H1 (cell line): Measurements from ENCODE around the gene RBM20. TPM values are rescaled to one million over a fixed set of nuclear protein-coding genes. Genes with fewer than 3 reads are reported as not detected.
A peak's percentile ranks its signal among the peaks of the same experiment; 100 is the strongest.

Source experiments
- CTCF ChIA-PET: fragments of 300-600 bp; sonication (Branson Sonifier 250); formaldehyde crosslinking; loops from one replicate; lab custom pipeline; 2021; ENCODE audit not compliant: partially characterized antibody; lab: Charles Lee
- POLR2A ChIA-PET: fragments of 300-600 bp; sonication (Branson Sonifier 250); formaldehyde crosslinking; loops from one replicate; lab custom pipeline; 2021; ENCODE audit warnings: inconsistent platforms; ENCODE audit not compliant: partially characterized antibody; lab: Charles Lee
- DNase-seq, 2 experiments: peaks; one replicate each; pipeline versions ENCODE4 v3.0.0 to v3.0.0-alpha.2; 2010 to 2022; ENCODE audit warnings: low spot score in 2 of 2, low read depth in 1 of 2, mixed read lengths in 1 of 2
- FAIRE-seq: peaks from 2 replicates; lab custom pipeline; 2011; peaks lifted over from hg19 to GRCh38; lab: Jason Lieb, UNC
- H2AFZ ChIP-seq: 2 replicates; pipeline ENCODE4 v1.8.1; 2012; ENCODE audit warnings: low read length, inconsistent platforms
- H2AK5ac ChIP-seq: 2 replicates; pipeline ENCODE4 v1.6.1; 2013; ENCODE audit warnings: low read depth, low read length
- H2BK120ac ChIP-seq: replicated peaks from 2 replicates; pipeline ENCODE3; 2013; ENCODE audit warnings: low read depth, low read length, inconsistent platforms
- H2BK12ac ChIP-seq: 2 replicates; pipeline ENCODE4 v1.6.1; 2013; ENCODE audit warnings: low read depth, low read length
- H2BK15ac ChIP-seq: 2 replicates; pipeline ENCODE4 v1.6.1; 2013; ENCODE audit warnings: low read length
- H2BK20ac ChIP-seq: 2 replicates; pipeline ENCODE4 v1.6.1; 2013; ENCODE audit warnings: low read length
- H2BK5ac ChIP-seq: 2 replicates; pipeline ENCODE4 v1.6.1; 2013; ENCODE audit warnings: low read depth, low read length
- H3K14ac ChIP-seq: 2 replicates; pipeline ENCODE4 v1.6.1; 2013; ENCODE audit warnings: inconsistent platforms; ENCODE audit not compliant: insufficient read length
- H3K18ac ChIP-seq: 2 replicates; pipeline ENCODE4 v1.6.1; 2013; ENCODE audit warnings: low read length; ENCODE audit errors: extremely low read depth
- H3K23ac ChIP-seq: 2 replicates; pipeline ENCODE4 v1.6.1; 2013; ENCODE audit warnings: inconsistent platforms; ENCODE audit not compliant: insufficient read length
- H3K23me2 ChIP-seq: 2 replicates; pipeline ENCODE4 v1.6.1; 2013; ENCODE audit warnings: low read depth, low read length
- H3K27ac ChIP-seq: 2 replicates; pipeline ENCODE4 v1.6.1; 2011; ENCODE audit warnings: low read depth, low read length, inconsistent platforms
- H3K27me3 ChIP-seq, 4 experiments: replicated peaks in 1 of 4; 1 replicate in 1 of 4; 2 replicates in 3 of 4; pipeline versions ENCODE4 v1.6.1 to v1.8.1; 2011 to 2013; ENCODE audit warnings: low read length in 3 of 4, mild to moderate bottlenecking in 3 of 4, inconsistent platforms in 2 of 4, mixed read lengths in 2 of 4, moderate library complexity in 1 of 4; ENCODE audit not compliant: control insufficient read depth in 3 of 4, insufficient read depth in 3 of 4; ENCODE audit errors: extremely low read depth in 1 of 4
- H3K36me3 ChIP-seq, 4 experiments: 2 replicates each; pipeline versions ENCODE4 v1.6.1 to v1.8.1; 2011 to 2013; ENCODE audit warnings: mild to moderate bottlenecking in 4 of 4, low read length in 3 of 4, moderate library complexity in 2 of 4, control low read depth in 1 of 4, inconsistent platforms in 1 of 4; ENCODE audit not compliant: insufficient read depth in 4 of 4, control insufficient read depth in 2 of 4
- H3K4ac ChIP-seq: replicated peaks from 2 replicates; pipeline ENCODE3; 2013; ENCODE audit warnings: low read length, low read depth, mixed read lengths, inconsistent platforms; ENCODE audit not compliant: insufficient read length
- H3K4me1 ChIP-seq, 4 experiments: replicated peaks in 1 of 4; 1 replicate in 1 of 4; 2 replicates in 3 of 4; pipeline versions ENCODE4 v1.6.1 to v1.8.1; 2011 to 2013; ENCODE audit warnings: low read length in 3 of 4, inconsistent platforms in 2 of 4, mixed read lengths in 1 of 4; ENCODE audit not compliant: insufficient read depth in 4 of 4, control insufficient read depth in 3 of 4
- H3K4me2 ChIP-seq, 2 experiments: 2 replicates each; pipeline versions ENCODE4 v1.6.1 to v1.8.1; 2011 to 2013; ENCODE audit warnings: low read depth in 2 of 2, low read length in 2 of 2, control low read depth in 1 of 2, inconsistent platforms in 1 of 2, mild to moderate bottlenecking in 1 of 2; ENCODE audit not compliant: insufficient read depth in 1 of 2
- H3K4me3 ChIP-seq, 4 experiments: fragments of 200-600, 300-600 bp in 1 of 4; sonication (generic), shearing (Covaris generic), sonication (Bioruptor Twin) in 1 of 4; 2 replicates each; pipeline versions ENCODE4 v1.5.1 to v1.8.1; 2011 to 2016; ENCODE audit warnings: low read length in 4 of 4, low read depth in 3 of 4, control low read depth in 2 of 4, inconsistent platforms in 2 of 4, mild to moderate bottlenecking in 2 of 4, mixed read lengths in 1 of 4, moderate library complexity in 1 of 4; ENCODE audit not compliant: insufficient read depth in 2 of 4; ENCODE audit errors: extremely low read depth in 1 of 4
- H3K56ac ChIP-seq: replicated peaks from 2 replicates; pipeline ENCODE3; 2013; ENCODE audit warnings: low read depth, mild to moderate bottlenecking, mixed read lengths, low read length, inconsistent platforms; ENCODE audit not compliant: insufficient read length
- H3K79me1 ChIP-seq: 2 replicates; pipeline ENCODE4 v1.6.1; 2013; ENCODE audit warnings: low read depth, low read length, control low read depth
- H3K79me2 ChIP-seq, 2 experiments: 2 replicates each; pipeline versions ENCODE4 v1.6.1 to v1.8.1; 2012 to 2013; ENCODE audit warnings: low read length in 2 of 2, mild to moderate bottlenecking in 2 of 2, inconsistent platforms in 1 of 2; ENCODE audit not compliant: insufficient read depth in 2 of 2, control insufficient read depth in 1 of 2
- H3K9ac ChIP-seq, 4 experiments: replicated peaks in 1 of 4; 1 replicate in 1 of 4; 2 replicates in 3 of 4; pipeline versions ENCODE4 v1.6.1 to v1.8.1; 2011 to 2013; ENCODE audit warnings: low read depth in 3 of 4, low read length in 3 of 4, control low read depth in 2 of 4, mild to moderate bottlenecking in 2 of 4, moderate library complexity in 2 of 4, inconsistent platforms in 1 of 4; ENCODE audit errors: extremely low read depth in 1 of 4
- H3K9me3 ChIP-seq, 2 experiments: 2 replicates each; pipeline versions ENCODE4 v1.6.1 to v1.8.1; 2012 to 2013; ENCODE audit warnings: mild to moderate bottlenecking in 2 of 2, moderate library complexity in 2 of 2, control low read depth in 1 of 2, inconsistent platforms in 1 of 2, low read depth in 1 of 2, low read length in 1 of 2, mixed read lengths in 1 of 2; ENCODE audit not compliant: insufficient read depth in 2 of 2
- H4K20me1 ChIP-seq, 2 experiments: replicated peaks in 1 of 2; 2 replicates each; pipeline versions ENCODE3 to v1.8.1; 2011 to 2013; ENCODE audit warnings: inconsistent platforms in 2 of 2, low read length in 2 of 2, mild to moderate bottlenecking in 1 of 2; ENCODE audit not compliant: insufficient read depth in 2 of 2, control insufficient read depth in 1 of 2
- H4K5ac ChIP-seq: 2 replicates; pipeline ENCODE4 v1.6.1; 2013; ENCODE audit warnings: low read length, low read depth, mixed read lengths, inconsistent platforms; ENCODE audit not compliant: insufficient read length
- H4K8ac ChIP-seq: 2 replicates; pipeline ENCODE4 v1.8.0; 2013; ENCODE audit warnings: mild to moderate bottlenecking, moderate library complexity, low read length, inconsistent platforms; ENCODE audit not compliant: insufficient read depth; ENCODE audit errors: extremely low read depth
- H4K91ac ChIP-seq: replicated peaks from 2 replicates; pipeline ENCODE3; 2013; ENCODE audit warnings: low read length, mixed read lengths, inconsistent platforms; ENCODE audit not compliant: insufficient read length
- CBX8 ChIP-seq: fragments of 300-800, 300-1000 bp; sonication (generic); IDR thresholded peaks from 2 replicates; pipeline ENCODE4 v1.7.1; 2016; ENCODE audit warnings: low read depth, low read length, borderline replicate concordance
- KDM1A ChIP-seq: fragments of 200-600, 300-600 bp; sonication (generic); IDR thresholded peaks from 2 replicates; pipeline ENCODE4 v1.7.1; 2016; ENCODE audit warnings: mild to moderate bottlenecking, low read length, borderline replicate concordance
- WGBS, 2 experiments: shearing (Covaris generic) in 1 of 2; methylation state at CpG; one replicate each; pipeline versions ENCODE4 v1.1.6 to v1.1.7; 2013 to 2015; ENCODE audit warnings: low lambda C conversion rate in 2 of 2, mixed read lengths in 2 of 2, inconsistent platforms in 1 of 2, low coverage in 1 of 2, missing lambda C conversion rate in 1 of 2; ENCODE audit not compliant: insufficient replicate concordance in 2 of 2, insufficient coverage in 1 of 2, insufficient read length in 1 of 2; ENCODE audit errors: extremely low coverage in 1 of 2, missing lambda C conversion rate in 1 of 2; 5-methylcytosine and 5-hydroxymethylcytosine counted together
- polyA plus RNA-seq, 7 experiments: library from polyadenylated mRNA; depleted of rRNA in 3 of 7; stranded (reverse) in 5 of 7; unstranded in 2 of 7; fragments of >200 nt in 5 of 7; fragments of 200-250 nt in 2 of 7; gene quantifications; 1 replicate in 5 of 7; 2 replicates in 1 of 7; 4 replicates in 1 of 7; pipeline versions ENCODE4 v1.2.1 to v1.2.3, GENCODE V29; 2011 to 2013; ENCODE audit warnings: missing spikeins in 2 of 7, mixed read lengths in 2 of 7
- total RNA-seq: library from RNA; stranded (reverse); fragmentation: NEBNext Ultra II Directional; extraction: Animal tissue kit (Norgen Biotek cat#: 25700); gene quantifications from 2 replicates; pipeline ENCODE4 v1.2.1, GENCODE V29; 2021

RBM20 gene
- total and polyA plus RNA-seq, 2 of the 8 experiments (the other 6 are each of a cell fraction or from before 2014, with no cell fraction given) = 0.05 to 0.63 TPM

DNA sequence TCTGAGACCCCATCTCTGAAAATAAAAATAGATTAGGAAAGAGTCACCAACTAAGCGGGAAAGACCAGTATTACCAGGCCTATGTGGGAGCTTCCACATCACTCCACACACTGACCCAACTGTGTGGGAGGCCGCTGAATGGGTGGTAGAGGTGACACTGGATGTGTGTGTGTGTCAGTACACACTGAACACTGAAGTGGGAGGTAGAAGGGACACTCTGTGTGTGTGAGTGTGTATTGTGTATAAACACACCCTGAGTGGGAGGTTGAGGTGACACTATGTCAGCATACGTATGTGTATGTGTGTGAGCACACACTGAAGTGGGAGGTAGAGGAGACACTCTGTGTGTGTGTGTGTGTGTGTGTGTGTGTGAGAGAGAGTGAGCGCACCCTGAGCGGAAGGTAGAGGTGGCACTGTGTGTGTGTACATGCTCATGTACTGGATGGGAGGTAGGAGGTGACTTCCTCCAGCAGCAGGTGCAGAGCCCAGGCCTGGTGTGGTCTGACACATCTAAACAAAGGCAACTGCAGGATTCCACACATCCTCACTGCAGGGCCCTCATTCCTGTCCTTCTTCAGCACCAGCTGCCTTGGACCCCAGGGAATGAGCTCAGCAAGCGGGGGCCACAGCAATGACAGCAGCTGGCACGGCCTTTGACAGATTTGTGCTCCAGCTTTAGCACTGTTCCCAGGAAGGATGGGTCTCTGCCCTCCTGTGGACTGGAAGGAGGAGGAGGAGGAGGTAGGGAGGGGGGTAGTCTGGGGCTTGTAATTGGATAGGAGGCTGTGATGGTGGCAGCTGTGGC, 26.5 kb upstream of the RBM20 start:
- POLR2A ChIA-PET = interaction anchor here (1.2 to 1.6 kb wide), 4 partner anchors 11 to 302 kb away, joined by 3 to 4 read pairs (median 3); partner anchors contain the start of genes BBIP1, RBM20 and SHOC2
- H2BK20ac ChIP-seq = no peak overlapping the region
- H3K27ac ChIP-seq = no peak overlapping the region
- TF ChIP-seq KDM1A = no peak
- TF ChIP-seq CBX8 = no peak
- H4K8ac ChIP-seq = no peak overlapping the region
- H2BK12ac ChIP-seq = no peak overlapping the region
- H2AFZ ChIP-seq = no peak overlapping the region
- H3K23ac ChIP-seq = no peak overlapping the region
- H3K9ac ChIP-seq = no peak overlapping the region
- H3K14ac ChIP-seq = no peak overlapping the region
- H3K4me1 ChIP-seq = no peaks in the 10 kb centered on the region
- 0 out of 2 replicates have a peak overlapping the region, but pooled peaks have one; percentile 16 for H2AK5ac ChIP-seq
- H3K56ac ChIP-seq = no peak overlapping the region
- no peak overlapping the region for H3K4me2 ChIP-seq
- H2BK120ac ChIP-seq = no peak overlapping the region
- WGBS, 2 experiments = 88% methylated on average over 7 of the region's 7 CpGs; no CpG with 5 or more reads in 1 of the 2 experiments
- H3K18ac ChIP-seq = no peak overlapping the region
- no peak overlapping the region for H3K4me3 ChIP-seq
- H3K9me3 ChIP-seq = no peaks in the 10 kb centered on the region
- no peaks in the 10 kb centered on the region for H3K27me3 ChIP-seq
- no peaks in the 10 kb centered on the region; the same call in 1 of the 2 replicates for H3K23me2 ChIP-seq
- H3K36me3 ChIP-seq = no peaks in the 10 kb centered on the region
- H3K79me1 ChIP-seq = no peaks in the 10 kb centered on the region
- DNase-seq (no peak), FAIRE-seq (no peak)
- no peak overlapping the region for H2BK5ac ChIP-seq
- H3K79me2 ChIP-seq = no peaks in the 10 kb centered on the region
- no peak overlapping the region for H3K4ac ChIP-seq
- no peak overlapping the region for H4K5ac ChIP-seq
- CTCF ChIA-PET = interaction anchor here (0.5 to 14.3 kb wide), 8 partner anchors 9 to 122 kb away, joined by 3 to 237 read pairs (median 4); no protein-coding TSS in a partner anchor
- no peak overlapping the region for H4K91ac ChIP-seq
- no peaks in the 10 kb centered on the region for H4K20me1 ChIP-seq
- H2BK15ac ChIP-seq = no peak overlapping the region
